Measurements from ENCODE around the gene FASTK.

DNA sequence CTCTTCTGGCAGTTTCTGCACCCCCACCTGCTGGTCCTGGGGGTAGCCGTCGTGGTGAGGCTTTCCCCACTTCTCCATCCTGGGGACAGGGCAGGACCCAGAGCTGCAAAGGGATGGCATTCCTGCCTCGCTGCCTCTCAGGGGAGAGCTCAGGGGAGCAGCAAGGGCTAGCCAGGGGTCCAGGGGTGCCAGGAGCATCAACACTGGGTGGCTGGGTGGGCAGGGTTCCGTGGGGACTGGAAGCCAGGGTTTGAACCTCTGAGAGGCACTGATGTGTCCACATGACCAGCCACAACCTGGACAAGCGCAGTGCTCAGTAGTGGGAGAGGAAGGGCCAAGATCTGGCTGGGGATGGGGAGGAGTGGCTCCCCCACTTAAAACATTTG, 46.8 kb downstream of the FASTK start:
- TF ChIP-seq GATA3 (IDR thresholded peaks at IDR 0.05; ENCODE audit: low read depth, low read length) (no peak), GATA2 (IDR thresholded peaks at IDR 0.05; ENCODE audit: low read depth, low read length) (no peak)

Data from SH-SY5Y (cell line).